NK-92 treated with Interleukin-12 subunit alpha and Interleukin-12 subunit beta, amount 100 ng/mL, for 24 hours (cell line): ENCODE data around the gene METTL25B.
A peak's percentile ranks its signal among the peaks of the same experiment; 100 is the strongest.
"Not testable (repeated sequence)": the region's sequence is repeated elsewhere in the genome, so short reads cannot be mapped to it uniquely, and the experiment has no call there.

Experiments used
- DNase-seq: peaks from one replicate; lab custom pipeline; 2025; lab: John Stamatoyannopoulos, UW

METTL25B gene

DNA sequence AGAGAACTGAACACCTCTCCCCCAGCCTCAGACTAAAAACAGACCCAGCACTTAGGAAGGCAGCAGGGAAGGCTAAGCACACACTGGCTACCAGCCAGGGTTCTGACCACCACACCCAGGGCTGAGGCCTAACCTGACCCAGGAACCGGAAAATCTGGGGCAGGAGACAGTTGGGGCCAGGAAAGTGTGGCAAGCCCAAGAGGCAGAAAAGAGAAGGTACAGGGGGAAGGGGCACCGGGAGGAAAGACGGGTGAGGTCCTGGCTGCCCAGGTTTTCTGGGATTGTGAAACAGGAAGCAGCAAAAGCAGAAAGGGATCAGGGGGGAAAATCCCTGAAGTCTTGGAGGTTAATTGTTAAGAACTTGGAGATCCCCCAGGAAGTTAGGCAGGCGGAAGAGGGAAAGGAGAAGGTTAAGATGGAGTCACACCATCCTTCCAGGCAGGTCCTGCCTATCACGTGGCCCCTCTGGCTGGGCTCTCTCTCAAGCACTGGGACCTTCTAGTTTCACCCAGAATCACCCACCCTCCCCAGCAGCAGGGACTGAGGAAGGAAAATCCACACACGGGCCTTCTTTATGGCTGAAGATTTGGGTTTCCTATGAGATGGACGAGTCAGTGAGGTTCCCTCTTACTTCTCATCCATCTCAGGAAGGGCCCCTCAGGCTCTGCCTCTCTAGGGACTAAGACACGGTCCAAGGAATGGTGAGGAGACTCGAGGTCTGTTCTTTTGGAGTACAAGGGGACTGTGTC is 20.6 kb downstream of the METTL25B start:
- no peak for DNase-seq

DNA sequence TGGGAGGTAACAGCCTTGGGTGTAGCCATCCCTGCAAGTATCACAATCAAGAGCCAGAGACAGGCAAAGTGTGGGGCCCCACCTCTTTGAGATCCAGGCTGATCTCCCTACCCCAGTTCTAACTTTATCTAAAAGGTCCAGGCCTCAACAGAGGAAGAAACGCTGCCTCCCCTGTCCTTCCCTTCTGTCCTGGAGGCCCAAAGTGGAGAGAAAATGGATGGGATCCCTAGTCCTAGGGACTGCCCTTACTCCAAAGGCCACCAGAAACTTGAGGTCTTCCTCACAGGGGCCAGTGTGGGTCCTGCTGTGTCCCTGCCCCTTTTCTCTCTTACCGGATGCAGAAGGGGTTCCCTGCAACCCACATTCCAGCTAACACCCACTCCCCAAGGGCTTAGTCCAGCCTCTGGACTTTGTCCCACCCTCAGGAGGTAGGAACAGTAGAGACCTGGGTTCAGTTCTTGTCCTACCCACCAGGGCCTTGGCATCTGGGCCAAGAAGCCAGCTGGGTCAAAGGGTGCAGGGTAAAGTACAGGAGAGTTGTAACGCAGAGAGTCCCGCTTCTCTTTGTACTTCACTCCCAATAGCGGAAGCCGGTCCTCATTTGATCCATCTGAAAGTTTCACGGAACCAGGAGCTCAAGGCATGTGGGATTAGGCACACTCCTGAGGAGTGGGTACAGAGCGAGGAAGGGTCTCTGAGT is 21.3 kb downstream of the METTL25B start:
- no peak for DNase-seq

DNA sequence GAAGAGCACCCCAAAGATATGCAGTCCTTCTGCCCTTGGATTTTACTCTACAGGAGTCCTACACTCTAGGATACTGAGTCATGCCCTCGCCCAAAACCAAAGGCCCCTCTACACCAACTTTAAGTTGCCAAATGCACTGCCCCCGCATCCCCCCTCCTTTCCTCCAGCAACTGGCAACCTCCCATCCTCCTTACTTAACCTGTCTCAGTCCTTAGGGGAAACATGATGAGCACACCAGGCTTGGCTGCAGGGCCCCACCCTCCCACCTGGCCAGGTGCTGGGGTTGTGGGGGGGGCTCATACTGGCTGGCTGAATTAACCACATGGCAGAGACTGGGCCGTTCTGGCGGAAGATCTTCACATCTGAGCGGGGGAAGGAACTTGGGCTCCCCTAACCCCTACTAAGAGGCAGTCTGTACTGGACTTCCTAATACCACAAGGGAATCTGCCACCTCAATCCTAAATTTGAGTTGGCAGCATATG is 22.0 kb downstream of the METTL25B start:
- no peak for DNase-seq

GRCh38 chr1:156750711-156751450 is 22.6 kb downstream of the METTL25B start:
- peak; percentile 54 for DNase-seq

- DNase-seq, result no peak
Observed at GRCh38 chr1:156751451-156751756, 23.1 kb downstream of the METTL25B start, which contains the start of gene HDGF. TSS of gene HDGF (minus strand) at chr1:156751675. CDS start at chr1:156751429, 246 bp downstream.

- DNase-seq, result peak; percentile 96
Observed at GRCh38 chr1:156751757-156752481, 23.6 kb downstream of the METTL25B start.

DNA sequence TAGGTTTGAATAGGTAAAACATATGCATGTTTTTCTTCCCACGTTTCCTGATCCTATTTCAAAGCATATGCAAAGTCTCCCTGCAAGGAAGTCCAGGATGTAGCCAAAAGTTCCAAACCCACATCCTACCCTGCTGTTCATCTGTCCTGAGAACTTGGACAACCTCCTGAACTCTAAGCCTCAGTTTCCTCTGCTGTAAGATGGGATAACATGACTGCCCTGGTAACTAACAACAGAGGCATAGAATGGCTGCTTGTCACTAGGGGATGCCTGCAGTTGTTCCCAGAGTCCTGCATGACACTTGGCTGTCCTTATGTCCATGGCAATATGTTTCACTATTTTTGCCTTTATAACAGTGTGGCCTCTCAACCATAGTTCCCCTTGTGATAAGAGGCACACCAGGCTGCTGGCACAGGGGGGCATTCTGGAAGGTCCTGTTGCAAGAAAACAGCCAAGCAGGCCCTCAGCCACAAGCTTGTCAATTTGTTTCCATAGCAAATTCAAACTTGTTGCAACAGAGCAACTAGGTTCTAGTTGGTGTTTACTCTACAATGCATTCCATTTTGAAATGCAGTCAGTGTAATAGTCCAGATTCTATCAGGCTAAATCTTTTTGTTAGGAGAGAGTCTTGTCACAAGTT is 24.7 kb downstream of the METTL25B start:
- DNase-seq, result no peak

- no peak for DNase-seq
Observed at GRCh38 chr1:156754219-156754618, 25.9 kb downstream of the METTL25B start.

DNA sequence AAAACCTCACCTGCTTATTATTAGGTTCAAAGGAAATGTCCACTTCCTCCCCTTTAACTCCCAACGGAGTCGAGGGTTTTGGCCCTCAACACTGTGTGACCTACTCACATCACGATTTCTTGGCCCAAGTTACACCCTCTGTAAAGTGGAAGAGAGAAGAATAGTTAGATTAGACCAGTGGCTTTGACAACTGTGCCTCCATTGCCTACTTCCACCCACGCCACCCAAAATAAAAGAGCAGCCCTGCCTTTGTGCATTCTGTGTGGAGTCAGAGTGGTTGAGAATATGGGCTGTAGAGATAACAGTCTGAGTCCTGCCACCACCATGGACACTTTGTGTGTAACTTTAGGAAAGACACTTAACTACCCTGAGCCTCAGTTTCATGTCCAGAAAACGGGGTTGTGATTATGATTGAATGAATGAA is 27.3 kb downstream of the METTL25B start:
- DNase-seq, result no peak

GRCh38 chr1:156756355-156756754 is 28.1 kb downstream of the METTL25B start:
- DNase-seq, result no peak

DNA sequence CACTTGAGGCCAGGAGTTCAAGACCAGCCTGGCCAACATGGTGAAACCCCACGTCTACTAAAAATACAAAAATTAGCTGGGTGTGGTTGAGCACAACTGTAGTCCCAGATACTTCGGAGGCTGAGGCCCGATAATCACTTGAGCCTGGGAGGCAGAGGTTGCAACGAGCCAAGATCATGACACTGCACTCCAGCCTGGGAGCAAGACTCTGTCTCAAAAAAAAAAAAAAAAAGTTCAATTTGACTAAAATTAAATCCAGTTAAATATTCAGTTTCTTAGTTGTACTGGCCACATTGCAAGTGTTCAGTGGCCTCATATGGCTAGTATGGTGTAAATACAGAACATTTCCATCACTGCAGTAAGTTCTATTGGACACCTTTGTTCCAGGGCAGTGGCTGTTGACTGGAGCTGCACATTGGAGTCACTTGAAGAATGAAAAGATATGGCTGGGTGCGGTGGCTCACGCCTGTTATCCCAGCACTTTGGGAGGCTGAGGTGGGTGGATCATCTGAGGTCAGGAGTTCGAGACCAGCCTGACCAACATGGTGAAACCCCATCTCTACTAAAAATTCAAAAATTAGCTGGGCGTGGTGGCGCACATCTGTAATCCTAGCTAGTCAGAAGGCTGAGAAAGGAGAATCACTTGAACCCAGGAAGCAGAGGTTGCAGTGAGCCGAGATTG is 29.4 kb downstream of the METTL25B start:
- not testable (repeated sequence) for DNase-seq

DNA sequence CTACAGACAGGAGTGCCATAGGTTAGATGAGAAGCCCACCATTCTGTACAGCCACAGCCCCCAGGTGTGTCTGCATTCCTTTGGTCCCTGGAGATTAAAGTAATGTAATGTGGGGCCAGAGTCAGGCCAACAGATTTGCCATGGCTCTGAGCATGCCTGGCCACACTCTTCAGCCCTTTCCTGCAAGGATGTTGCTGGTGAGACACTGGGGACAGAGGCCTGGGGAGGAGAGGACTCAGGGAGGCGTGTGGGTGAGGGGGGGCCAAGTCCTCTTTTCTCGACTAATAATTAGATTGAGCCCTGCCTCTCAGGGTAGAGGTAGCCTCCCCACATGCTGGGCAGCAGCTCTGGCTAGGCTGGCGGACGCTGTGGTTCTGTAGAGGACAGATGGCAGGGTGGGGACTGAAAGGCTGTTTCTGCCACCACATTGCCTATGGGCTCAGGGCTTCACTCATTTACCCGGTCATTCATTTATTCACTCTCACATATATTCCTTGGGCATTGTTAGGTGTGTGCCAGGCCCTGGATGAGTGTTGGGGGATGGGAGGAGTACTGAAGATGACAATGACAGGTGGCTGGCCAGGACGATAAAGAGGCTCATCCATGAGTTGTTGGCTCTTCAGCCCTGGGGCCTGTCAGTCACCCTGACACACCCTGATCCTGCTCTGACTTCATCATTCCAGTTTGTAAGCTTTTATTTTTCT is 32.0 kb downstream of the METTL25B start:
- no peak for DNase-seq

DNA sequence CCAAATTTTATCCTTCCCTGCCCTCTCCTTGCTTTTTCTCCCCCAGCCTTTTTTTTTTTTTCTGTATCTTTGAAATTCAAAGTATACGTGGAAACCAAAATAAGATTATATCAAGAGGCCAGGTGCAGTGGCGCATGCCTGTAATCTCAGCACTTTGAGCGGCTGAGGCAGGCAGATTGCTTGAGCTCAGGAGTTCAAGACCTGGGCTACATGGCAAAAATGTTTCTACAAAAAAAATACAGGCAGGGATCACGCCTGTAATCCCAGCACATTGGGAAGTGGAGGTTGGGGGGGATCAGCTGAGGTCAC is 32.5 kb downstream of the METTL25B start:
- DNase-seq, result no peak

GRCh38 chr1:156765136-156765535 is 36.9 kb downstream of the METTL25B start:
- not testable (repeated sequence) for DNase-seq

DNA sequence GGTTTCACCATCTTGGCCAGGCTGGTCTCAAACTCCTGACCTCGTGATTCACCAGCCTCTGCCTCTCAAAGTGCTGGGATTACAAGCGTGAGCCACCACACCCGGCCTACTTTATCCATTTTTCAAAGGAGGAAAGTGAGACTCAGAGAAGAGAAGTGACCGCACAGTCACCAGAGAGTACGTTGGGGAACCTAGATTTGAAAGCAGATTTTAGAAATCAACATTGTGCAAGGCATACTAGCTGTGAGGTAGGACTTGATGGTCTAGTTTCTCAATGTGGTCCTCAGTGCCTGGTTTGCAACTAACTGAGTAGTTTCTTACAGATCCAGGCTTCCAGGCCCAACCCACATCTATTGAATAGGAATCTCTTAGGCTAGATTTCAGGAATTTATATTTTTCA is 37.4 kb downstream of the METTL25B start:
- DNase-seq, result no peak

- no peak for DNase-seq
Observed at GRCh38 chr1:156766298-156767100, 38.2 kb downstream of the METTL25B start.

DNA sequence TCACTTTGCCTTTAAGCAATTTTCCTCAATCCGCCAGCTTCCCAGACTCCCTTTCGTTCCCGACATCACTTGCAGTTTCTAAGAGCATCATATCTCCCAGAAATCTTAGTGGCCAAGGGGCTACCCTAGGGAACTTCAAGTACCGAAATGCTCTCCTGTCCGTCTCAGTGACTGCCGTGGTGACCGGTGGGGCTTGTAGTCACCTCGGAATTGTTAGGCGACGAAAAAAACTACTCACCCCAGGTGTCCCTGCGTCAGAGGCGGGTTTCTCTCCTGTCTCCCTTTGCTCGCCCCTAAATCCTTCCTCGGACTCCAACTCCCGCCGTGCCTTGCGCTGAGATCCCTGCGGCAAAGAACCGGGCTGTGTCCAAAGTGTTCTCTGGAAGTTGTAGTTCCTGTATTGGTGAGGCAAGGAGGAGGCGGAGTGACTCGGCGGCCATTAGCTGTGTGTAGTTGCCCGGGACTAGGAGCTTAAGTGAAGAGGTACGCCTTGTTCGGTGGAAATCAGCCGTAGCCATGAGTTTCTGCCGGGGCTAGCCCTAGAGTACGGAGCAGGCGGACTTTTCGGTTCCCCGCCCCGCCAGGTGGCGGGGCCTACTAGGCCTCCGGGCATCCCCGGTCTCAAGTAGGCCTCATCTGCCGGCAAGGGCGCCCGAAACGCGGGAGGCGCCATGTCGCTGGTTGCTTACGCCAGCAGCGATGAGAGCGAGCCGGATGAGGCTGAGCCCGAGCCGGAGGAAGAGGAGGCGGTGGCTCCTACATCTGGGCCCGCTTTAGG is 39.0 kb downstream of the METTL25B start, which contains the start of gene PRCC:
TSS of gene PRCC (plus strand) at position 435 of the 778 bp plus-strand sequence. CDS start at position 672, 237 bp downstream.
- DNase-seq, result peak; percentile 97

DNA sequence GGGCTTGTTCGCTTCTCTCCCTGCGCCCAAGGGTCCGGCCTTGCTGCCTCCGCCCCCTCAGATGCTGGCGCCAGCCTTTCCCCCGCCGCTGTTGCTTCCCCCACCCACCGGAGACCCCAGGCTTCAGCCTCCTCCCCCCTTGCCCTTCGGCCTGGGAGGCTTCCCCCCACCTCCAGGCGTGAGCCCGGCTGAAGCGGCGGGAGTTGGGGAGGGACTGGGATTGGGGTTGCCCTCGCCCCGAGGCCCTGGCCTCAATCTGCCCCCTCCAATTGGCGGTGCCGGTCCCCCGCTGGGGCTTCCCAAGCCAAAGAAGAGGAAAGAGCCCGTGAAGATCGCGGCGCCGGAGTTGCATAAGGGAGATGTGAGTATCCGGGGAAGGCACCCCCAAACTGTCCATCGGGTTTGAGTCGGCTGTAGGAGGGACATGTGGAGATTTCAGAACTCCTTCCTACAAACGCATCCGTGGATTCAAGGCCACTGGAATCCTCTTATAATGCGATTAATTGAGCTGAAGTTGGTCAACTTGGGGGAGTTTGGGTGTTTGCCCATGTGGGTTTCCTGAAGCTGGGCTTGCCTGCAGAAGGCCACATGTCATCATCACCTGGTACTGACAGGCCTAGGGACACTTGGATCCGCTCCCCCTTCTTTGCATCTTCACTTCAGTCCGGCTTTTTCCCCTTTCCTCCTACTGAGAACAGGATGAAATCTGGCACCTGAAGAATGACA is 39.8 kb downstream of the METTL25B start:
- DNase-seq, result peak; percentile 60
